ENCODE results near the gene SLC25A26.

Gene SLC25A26

DNA sequence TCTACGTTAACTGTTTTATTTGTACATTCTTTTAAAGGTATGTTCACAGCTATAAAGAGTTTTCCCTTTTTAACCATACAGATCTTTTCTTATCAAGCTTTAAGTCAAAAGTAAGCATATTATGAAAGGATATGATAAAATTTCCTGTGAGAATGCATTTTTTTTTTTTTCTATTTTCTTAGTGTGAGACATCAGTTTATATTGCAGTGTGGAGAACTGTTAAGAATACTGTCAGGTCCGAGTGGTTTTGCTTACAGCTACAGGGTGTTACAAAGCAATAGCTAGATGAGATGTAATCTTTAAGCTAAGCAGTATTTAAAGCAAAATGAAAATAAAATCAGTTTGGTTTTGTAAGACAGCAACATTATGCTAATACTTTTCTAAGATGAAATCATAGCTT is 133.2 kb downstream of the SLC25A26 start:
- H3K27me3 Mint-ChIP-seq (ENCODE audit: low read depth): no peaks in the 10 kb centered on the region
- H3K36me3 Mint-ChIP-seq (ENCODE audit: low read depth): no peaks in the 10 kb centered on the region
- H3K4me1 Mint-ChIP-seq: peaks cover 29% of the 10 kb centered on the region
- H3K9me3 Mint-ChIP-seq: no peaks in the 10 kb centered on the region
- H3K27ac Mint-ChIP-seq: peak overlapping the region; percentile 31 to 91 (median 47)
- H3K4me3 Mint-ChIP-seq: no peak overlapping the region
- TF ChIP-seq, protein P1, sequence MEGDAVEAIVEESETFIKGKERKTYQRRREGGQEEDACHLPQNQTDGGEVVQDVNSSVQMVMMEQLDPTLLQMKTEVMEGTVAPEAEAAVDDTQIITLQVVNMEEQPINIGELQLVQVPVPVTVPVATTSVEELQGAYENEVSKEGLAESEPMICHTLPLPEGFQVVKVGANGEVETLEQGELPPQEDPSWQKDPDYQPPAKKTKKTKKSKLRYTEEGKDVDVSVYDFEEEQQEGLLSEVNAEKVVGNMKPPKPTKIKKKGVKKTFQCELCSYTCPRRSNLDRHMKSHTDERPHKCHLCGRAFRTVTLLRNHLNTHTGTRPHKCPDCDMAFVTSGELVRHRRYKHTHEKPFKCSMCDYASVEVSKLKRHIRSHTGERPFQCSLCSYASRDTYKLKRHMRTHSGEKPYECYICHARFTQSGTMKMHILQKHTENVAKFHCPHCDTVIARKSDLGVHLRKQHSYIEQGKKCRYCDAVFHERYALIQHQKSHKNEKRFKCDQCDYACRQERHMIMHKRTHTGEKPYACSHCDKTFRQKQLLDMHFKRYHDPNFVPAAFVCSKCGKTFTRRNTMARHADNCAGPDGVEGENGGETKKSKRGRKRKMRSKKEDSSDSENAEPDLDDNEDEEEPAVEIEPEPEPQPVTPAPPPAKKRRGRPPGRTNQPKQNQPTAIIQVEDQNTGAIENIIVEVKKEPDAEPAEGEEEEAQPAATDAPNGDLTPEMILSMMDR (IDR thresholded peaks at IDR 0.05; ENCODE audit: unreplicated experiment in 3 of 3): no peak

DNA sequence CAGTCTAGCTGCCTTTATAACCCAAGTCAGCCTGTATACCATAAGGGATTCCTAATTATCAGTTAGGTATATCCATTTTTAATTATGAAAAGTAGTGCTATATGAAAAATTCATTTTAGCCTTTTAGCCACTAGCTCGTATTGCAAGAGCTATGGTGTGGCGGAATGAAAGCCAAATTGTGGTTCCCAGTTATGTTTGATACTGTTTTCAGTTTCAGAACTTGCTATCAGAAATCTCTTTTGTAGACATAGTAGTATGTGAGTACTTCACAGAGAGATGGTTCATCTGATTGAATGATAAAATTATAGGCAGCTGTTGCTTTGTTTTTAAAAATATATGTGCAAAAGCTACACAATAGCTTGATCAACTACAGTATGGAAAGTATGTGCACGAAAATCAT is 134.6 kb downstream of the SLC25A26 start:
- Mint-ChIP-seq H3K36me3 (ENCODE audit: low read depth) (no peaks in the 10 kb centered on the region), H3K27ac (peak overlapping the region in 1 of 3 experiments; percentile 91), H3K27me3 (ENCODE audit: low read depth) (no peaks in the 10 kb centered on the region), H3K9me3 (no peaks in the 10 kb centered on the region), H3K4me1 (peaks cover 25% of the 10 kb centered on the region), H3K4me3 (no peak overlapping the region)
- TF ChIP-seq, protein P1 (IDR thresholded peaks at IDR 0.05; ENCODE audit: unreplicated experiment in 3 of 3): no peak

DNA sequence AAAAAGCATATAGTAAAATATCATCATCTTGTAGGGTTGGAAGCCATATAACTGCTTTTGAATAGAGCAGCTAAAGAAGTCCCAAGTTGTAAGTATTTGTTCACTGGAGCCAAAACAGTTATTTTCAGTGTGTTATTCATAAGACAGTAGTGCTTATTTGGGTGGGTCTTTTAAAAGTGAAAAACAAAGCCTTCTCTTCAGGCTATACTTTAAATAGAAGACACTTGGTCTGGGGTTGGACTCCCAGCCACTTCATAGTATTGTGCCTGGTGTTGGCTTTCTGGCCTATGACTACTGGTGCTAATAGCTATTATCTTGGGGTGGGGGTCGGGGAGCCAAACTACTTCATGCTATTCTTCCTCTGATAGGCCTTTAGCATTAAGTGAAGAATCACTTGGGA is 135.2 kb downstream of the SLC25A26 start:
- TF ChIP-seq, protein P1 (IDR thresholded peaks at IDR 0.05; ENCODE audit: unreplicated experiment in 3 of 3): no peak
- H3K4me1 Mint-ChIP-seq: peaks cover 24% of the 10 kb centered on the region

DNA sequence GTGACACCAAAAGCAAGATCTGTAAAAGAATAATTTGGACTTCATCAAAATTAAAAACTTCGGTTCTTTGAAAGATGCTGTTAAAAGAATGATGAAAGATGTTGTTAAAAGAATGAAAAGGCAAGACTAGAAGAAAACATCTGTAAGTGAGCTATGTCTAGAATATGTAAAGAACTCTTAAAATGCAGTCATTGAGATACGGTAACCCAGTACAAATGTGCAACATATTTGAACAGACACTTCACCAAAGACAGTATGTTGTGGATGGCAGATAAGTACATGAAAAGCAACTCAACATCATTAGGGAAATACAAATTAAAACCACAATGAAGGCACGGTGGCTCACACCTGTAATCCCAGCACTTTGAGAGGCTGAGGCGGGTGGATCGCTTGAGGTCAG is 140.6 kb downstream of the SLC25A26 start:
- peaks cover 34% of the 10 kb centered on the region for H3K4me1 Mint-ChIP-seq
- H3K27me3 Mint-ChIP-seq (ENCODE audit: low read depth): no peaks in the 10 kb centered on the region
- H3K4me3 Mint-ChIP-seq: no peak overlapping the region
- H3K9me3 Mint-ChIP-seq: no peaks in the 10 kb centered on the region
- H3K36me3 Mint-ChIP-seq (ENCODE audit: low read depth): no peaks in the 10 kb centered on the region
- peak overlapping the region in 1 of 3 experiments; percentile 24 for H3K27ac Mint-ChIP-seq
- TF ChIP-seq, protein P1 (IDR thresholded peaks at IDR 0.05; ENCODE audit: unreplicated experiment in 3 of 3): no peak

More for the DNA sequence above, 135.2 kb downstream of the SLC25A26 start:
- Mint-ChIP-seq H3K27me3 (ENCODE audit: low read depth) (no peaks in the 10 kb centered on the region), H3K9me3 (no peaks in the 10 kb centered on the region), H3K27ac (peak overlapping the region in 1 of 3 experiments; percentile 22), H3K36me3 (ENCODE audit: low read depth) (no peaks in the 10 kb centered on the region), H3K4me3 (no peak overlapping the region)

DNA sequence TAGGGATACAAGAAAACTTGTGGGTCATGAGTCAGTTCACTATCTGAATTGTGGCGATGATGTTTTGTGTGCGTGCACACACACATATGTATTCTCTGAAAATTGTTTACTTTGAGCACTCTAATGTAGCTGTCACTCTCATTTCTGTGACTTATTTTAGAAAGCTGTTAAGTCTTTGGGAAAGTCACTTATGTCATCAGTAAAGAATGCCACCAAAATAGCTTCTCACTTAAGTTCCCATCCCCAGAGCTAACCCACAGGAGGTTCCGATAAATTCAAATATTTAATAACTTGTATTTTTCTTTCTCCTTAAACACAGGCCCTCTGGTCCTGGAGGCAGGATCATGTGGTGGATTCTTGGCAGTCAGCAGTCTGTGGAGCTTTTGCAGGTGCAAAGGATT is 141.7 kb downstream of the SLC25A26 start:
- no peaks in the 10 kb centered on the region for H3K9me3 Mint-ChIP-seq
- TF ChIP-seq, protein P1 (IDR thresholded peaks at IDR 0.05; ENCODE audit: unreplicated experiment in 3 of 3): no peak
- H3K36me3 Mint-ChIP-seq (ENCODE audit: low read depth): no peaks in the 10 kb centered on the region
- H3K27me3 Mint-ChIP-seq (ENCODE audit: low read depth): no peaks in the 10 kb centered on the region
- H3K4me1 Mint-ChIP-seq: peaks cover 34% of the 10 kb centered on the region
- H3K4me3 Mint-ChIP-seq: peak overlapping the region in 1 of 3 experiments; percentile 26
- peak overlapping the region; percentile 0 to 78 (median 61) for H3K27ac Mint-ChIP-seq

DNA sequence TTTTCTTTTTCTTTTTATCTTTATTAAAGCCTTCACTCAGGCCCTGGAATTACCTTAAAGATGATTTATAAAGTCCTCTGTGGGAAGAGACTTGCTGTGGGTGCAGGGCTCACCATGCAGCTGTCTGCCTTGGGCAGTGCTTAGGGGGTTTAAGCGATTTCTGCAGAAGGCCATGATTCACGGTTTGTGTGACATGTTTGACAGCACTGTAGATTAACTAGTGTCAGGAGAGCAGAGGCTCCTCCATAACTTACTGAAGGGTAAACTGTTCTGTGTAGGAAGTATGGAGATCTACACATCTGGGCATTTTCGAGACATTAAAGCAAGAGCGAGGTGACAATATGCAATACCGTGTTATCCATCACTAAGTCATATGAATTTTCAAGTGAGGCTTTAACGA is 142.3 kb downstream of the SLC25A26 start:
- Mint-ChIP-seq H3K36me3 (ENCODE audit: low read depth) (peaks cover under 1% of the 10 kb centered on the region), H3K27me3 (ENCODE audit: low read depth) (no peaks in the 10 kb centered on the region), H3K9me3 (no peaks in the 10 kb centered on the region), H3K4me1 (peaks cover 39% of the 10 kb centered on the region), H3K4me3 (no peak overlapping the region), H3K27ac (peak overlapping the region; percentile 0 to 78 (median 16))
- TF ChIP-seq, protein P1 (IDR thresholded peaks at IDR 0.05; ENCODE audit: unreplicated experiment in 3 of 3): no peak
